Activated B cell treated with CpG ODN at 0.5 μM for 24 hours (primary cell): ENCODE measurements around the gene FYN. TPM values are rescaled to one million over a fixed set of nuclear protein-coding genes. Genes with fewer than 3 reads are reported as not detected.

Experiments
- ATAC-seq: fragments of 200-7000 bp; cut with Tn5 transposase; one replicate; pipeline ENCODE4 v1.10.0; 2021; ENCODE audit warnings: low read depth, mild to moderate bottlenecking, moderate library complexity
- CTCF ChIA-PET: fragments of 350-600 bp; sonication (Branson Sonifier 250); formaldehyde crosslinking; loops from one replicate; lab custom pipeline; 2021; ENCODE audit warnings: antibody characterized with exemption; lab: Charles Lee
- POLR2A ChIA-PET: fragments of 350-600 bp; sonication (Branson Sonifier 250); formaldehyde crosslinking; loops from one replicate; lab custom pipeline; 2021; ENCODE audit warnings: antibody characterized with exemption; lab: Charles Lee
- DNase-seq: peaks from one replicate; pipeline ENCODE4 v3.0.0; 2022
- H3K27ac Mint-ChIP-seq: one replicate; pipeline ENCODE4 v1.8.0; 2020; ENCODE audit warnings: mixed read lengths
- H3K27me3 Mint-ChIP-seq: one replicate; pipeline ENCODE4 v1.8.0; 2021; ENCODE audit warnings: mixed read lengths
- H3K36me3 Mint-ChIP-seq: one replicate; pipeline ENCODE4 v1.8.0; 2021; ENCODE audit warnings: low read depth, mixed read lengths
- H3K4me1 Mint-ChIP-seq: one replicate; pipeline ENCODE4 v1.8.0; 2021; ENCODE audit warnings: mixed read lengths
- H3K4me3 Mint-ChIP-seq: one replicate; pipeline ENCODE4 v1.8.0; 2020; ENCODE audit warnings: mild to moderate bottlenecking, mixed read lengths
- H3K9me3 Mint-ChIP-seq: one replicate; pipeline ENCODE4 v1.8.0; 2020; ENCODE audit warnings: mixed read lengths
- intact Hi-C: fragments of 100-400 bp; cut with micrococcal nuclease; formaldehyde crosslinking; loops from one replicate; pipeline ENCODE4 v1.15.1; 2024
- total RNA-seq: library from RNA; stranded (reverse); gene quantifications from 2 replicates; pipeline ENCODE4 v1.2.3, GENCODE V29; 2022
- TF ChIP-seq, protein P1 (sequence below): fragments of 200-600 bp; IDR thresholded peaks from one replicate; pipeline ENCODE4 v1.8.0; 2022; ENCODE audit warnings: antibody characterized with exemption, mild to moderate bottlenecking

FYN gene
- total RNA-seq, 1 donor from 2014 or later = 64.7 TPM

DNA sequence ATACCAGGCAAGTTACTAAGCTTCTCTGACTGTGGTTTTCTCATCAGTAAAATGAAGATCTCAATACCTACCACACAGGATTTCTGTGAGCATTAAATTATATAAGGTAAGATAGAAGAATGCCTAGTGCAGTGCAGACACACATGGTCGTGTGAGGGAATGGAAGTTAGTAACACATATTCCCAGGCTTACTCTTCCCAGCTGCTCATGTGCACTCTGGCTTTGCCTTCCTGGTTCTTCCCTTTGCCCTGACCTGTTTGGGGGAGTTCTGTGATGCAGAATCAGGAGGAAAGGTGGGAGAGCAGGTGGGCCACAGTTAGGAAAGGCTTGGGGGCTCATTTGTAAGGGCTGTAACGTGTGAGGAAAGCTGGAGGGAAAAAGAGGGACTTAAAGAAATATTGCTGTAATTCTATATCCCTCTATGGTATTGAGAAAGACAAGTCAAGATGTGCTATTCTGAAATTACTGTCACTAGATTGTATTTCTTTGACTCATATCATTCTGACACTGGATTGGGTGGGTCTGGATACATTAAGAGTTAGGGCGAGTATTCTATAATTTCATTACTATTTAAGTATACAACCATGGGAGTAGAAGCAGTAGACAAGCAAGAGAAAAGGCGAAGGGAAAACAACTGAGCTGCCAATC is 47.7 kb downstream of the FYN start:
- no peak for DNase-seq
- Mint-ChIP-seq H3K9me3 (no peaks in the 10 kb centered on the region), H3K4me3 (no peak overlapping the region), H3K4me1 (peaks cover 27% of the 10 kb centered on the region), H3K27ac (no peak overlapping the region), H3K27me3 (no peaks in the 10 kb centered on the region), H3K36me3 (peaks cover 4% of the 10 kb centered on the region)
- ATAC-seq = no peak
- POLR2A ChIA-PET = interaction anchor here (1.5 to 2.5 kb wide), 2 partner anchors 19 to 20 kb away, joined by 6 to 19 read pairs; no protein-coding TSS in a partner anchor
- CTCF ChIA-PET = interaction anchor here (1.9 kb wide), 1 partner anchor 19 kb away, joined by 7 read pairs; no protein-coding TSS in a partner anchor
- intact Hi-C loops = loop anchor here (2.0 kb wide), 1 partner anchor 21 kb away; no protein-coding TSS in a partner anchor
- TF ChIP-seq, protein P1, sequence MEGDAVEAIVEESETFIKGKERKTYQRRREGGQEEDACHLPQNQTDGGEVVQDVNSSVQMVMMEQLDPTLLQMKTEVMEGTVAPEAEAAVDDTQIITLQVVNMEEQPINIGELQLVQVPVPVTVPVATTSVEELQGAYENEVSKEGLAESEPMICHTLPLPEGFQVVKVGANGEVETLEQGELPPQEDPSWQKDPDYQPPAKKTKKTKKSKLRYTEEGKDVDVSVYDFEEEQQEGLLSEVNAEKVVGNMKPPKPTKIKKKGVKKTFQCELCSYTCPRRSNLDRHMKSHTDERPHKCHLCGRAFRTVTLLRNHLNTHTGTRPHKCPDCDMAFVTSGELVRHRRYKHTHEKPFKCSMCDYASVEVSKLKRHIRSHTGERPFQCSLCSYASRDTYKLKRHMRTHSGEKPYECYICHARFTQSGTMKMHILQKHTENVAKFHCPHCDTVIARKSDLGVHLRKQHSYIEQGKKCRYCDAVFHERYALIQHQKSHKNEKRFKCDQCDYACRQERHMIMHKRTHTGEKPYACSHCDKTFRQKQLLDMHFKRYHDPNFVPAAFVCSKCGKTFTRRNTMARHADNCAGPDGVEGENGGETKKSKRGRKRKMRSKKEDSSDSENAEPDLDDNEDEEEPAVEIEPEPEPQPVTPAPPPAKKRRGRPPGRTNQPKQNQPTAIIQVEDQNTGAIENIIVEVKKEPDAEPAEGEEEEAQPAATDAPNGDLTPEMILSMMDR = no peak

DNA sequence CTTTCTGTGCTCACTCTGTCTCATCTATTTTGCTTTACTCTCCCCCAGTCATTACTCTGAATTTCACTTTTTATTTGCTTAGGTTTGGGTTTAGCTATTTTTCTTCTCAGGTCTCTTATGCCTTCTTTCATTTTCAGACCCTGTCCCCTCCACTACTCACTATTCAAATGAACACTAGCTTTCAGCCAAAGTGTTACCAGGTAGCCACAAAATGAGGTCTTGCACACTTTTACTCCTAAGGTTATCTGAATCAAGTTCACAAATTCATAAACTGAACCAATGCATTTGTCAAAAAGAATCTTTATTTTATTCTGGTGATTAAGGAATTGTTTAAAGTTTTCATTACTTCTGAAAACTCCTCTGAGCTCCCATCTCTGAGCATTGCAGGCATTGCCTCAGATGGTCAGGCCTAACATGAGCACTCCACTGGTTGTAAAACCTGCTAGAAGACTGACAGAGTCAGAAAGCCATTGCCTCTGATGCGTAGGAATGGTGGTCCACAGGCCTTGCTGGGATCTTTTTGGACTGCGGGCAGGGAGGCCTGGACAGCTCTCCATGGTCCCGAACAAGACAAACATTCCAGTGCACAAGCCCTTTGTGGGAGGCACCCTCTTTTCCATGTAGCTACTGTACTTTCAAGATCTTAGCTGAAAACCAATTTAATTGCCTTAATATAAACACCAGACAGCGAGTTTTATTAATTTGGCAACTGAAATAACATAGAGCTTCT is 48.5 kb downstream of the FYN start:
- Mint-ChIP-seq H3K27me3 (no peaks in the 10 kb centered on the region), H3K27ac (peak overlapping the region; percentile 77), H3K4me1 (peaks cover 25% of the 10 kb centered on the region), H3K9me3 (no peaks in the 10 kb centered on the region), H3K4me3 (no peak overlapping the region), H3K36me3 (peaks cover 4% of the 10 kb centered on the region)
- TF ChIP-seq, protein P1 = no peak
- intact Hi-C loops = loop anchor here (2.0 kb wide), 1 partner anchor 20 kb away; no protein-coding TSS in a partner anchor
- POLR2A ChIA-PET = interaction anchor here (1.0 to 2.5 kb wide), 4 partner anchors 19 to 49 kb away, joined by 4 to 19 read pairs (median 7); partner anchors contain the start of gene FYN
- CTCF ChIA-PET = interaction anchor here (1.9 kb wide), 1 partner anchor 20 kb away, joined by 7 read pairs; no protein-coding TSS in a partner anchor
- ATAC-seq = peak; percentile 7
- no peak for DNase-seq

DNA sequence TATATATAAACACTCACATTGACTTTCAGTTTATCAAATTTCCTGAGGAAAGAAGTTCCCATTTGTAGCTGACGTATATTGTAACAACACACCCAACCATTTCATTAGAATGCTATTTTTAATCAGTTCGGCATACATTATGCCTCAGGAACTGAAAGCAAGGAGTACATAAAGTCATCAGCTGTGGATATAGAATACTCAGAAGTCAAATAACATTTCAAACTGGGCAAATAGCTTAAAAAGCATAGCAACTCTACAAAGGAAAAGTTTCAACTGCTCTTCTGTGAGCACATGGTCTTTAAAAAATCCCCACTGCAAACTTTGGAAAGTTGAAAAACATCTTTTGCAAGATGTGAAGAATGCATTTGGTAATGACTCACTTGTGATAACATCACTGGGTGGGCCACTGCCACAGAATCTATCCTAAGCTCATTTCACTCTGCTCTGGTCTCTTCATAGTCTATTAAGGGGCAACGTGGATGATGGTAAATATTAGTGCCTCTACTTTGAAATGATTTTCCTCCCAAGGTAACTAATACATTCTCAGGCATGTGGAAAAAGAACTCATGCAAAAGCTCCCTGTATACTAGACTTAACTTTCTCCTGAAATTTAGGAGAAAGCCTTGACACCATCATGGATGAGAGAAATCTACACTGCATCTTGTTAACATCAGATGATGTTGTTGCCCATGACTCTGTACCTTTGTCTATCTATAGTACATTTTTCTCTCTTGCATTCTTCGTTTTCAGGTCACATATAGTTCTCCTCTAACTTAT is 49.2 kb downstream of the FYN start:
- CTCF ChIA-PET = interaction anchor here (0.9 to 1.9 kb wide), 2 partner anchors 19 to 21 kb away, joined by 3 to 7 read pairs; no protein-coding TSS in a partner anchor
- TF ChIP-seq, protein P1 = no peak
- Mint-ChIP-seq H3K27me3 (no peaks in the 10 kb centered on the region), H3K9me3 (no peaks in the 10 kb centered on the region), H3K4me1 (peaks cover 28% of the 10 kb centered on the region), H3K27ac (peak overlapping the region; percentile 77), H3K36me3 (peaks cover 5% of the 10 kb centered on the region), H3K4me3 (no peak overlapping the region)
- peak; percentile 57 for ATAC-seq
- POLR2A ChIA-PET = interaction anchor here (0.8 to 2.5 kb wide), 6 partner anchors 10 to 50 kb away, joined by 3 to 19 read pairs (median 5); partner anchors contain the start of gene FYN
- intact Hi-C loops = loop anchor here (2.0 kb wide), 1 partner anchor 19 kb away; no protein-coding TSS in a partner anchor
- DNase-seq = no peak

DNA sequence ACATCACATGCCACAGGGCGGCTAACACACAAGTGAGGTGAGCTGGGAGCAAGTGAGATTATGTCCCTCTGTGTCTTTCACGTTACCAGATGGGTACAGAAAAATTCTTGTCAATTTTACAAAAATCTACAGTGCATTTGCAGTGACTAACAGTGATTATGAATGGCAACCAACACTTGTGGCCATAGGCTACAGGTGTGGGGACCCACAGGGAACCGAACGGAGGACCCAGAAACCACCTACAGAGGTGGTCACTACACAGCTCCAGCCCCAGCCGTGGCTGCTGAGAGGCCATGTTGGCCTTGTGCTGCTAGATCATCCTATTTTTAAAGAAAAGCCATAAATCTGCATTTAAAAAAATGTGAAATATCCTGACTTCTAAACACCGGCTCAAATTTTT is 50.2 kb downstream of the FYN start:
- ATAC-seq (no peak), DNase-seq (no peak)
- peak overlapping the region; percentile 6 for H3K27ac Mint-ChIP-seq
- peaks cover 9% of the 10 kb centered on the region for H3K36me3 Mint-ChIP-seq
- TF ChIP-seq, protein P1 = no peak
- POLR2A ChIA-PET = interaction anchor here (0.8 to 2.5 kb wide), 4 partner anchors 17 to 51 kb away, joined by 3 to 19 read pairs (median 7); partner anchors contain the start of gene FYN
- no peak overlapping the region for H3K4me3 Mint-ChIP-seq
- CTCF ChIA-PET = no interaction called here
- H3K4me1 Mint-ChIP-seq = peaks cover 36% of the 10 kb centered on the region
- no peaks in the 10 kb centered on the region for H3K27me3 Mint-ChIP-seq
- intact Hi-C loops = no loop called here
- H3K9me3 Mint-ChIP-seq = no peaks in the 10 kb centered on the region
